HUES6 (cell line): ENCODE data around the gene AAMP.

ENCODE experiments used
- H3K27ac ChIP-seq: 2 replicates; pipeline ENCODE4 v1.7.0; 2013; ENCODE audit warnings: low read depth, mild to moderate bottlenecking, low read length, inconsistent platforms
- H3K27me3 ChIP-seq: 2 replicates; pipeline ENCODE4 v1.6.1; 2013; ENCODE audit warnings: low read length; ENCODE audit not compliant: control insufficient read depth, insufficient read depth
- H3K36me3 ChIP-seq: 2 replicates; pipeline ENCODE4 v1.6.1; 2013; ENCODE audit warnings: low read length; ENCODE audit not compliant: control insufficient read depth, insufficient read depth
- H3K4me1 ChIP-seq: 2 replicates; pipeline ENCODE4 v1.6.1; 2013; ENCODE audit warnings: low read length; ENCODE audit not compliant: control insufficient read depth, insufficient read depth
- H3K4me3 ChIP-seq: 2 replicates; pipeline ENCODE4 v1.5.1; 2013; ENCODE audit warnings: low read depth, low read length
- H3K9ac ChIP-seq: one replicate; pipeline ENCODE4 v1.6.1; 2013; ENCODE audit warnings: mild to moderate bottlenecking, low read length
- H3K9me3 ChIP-seq: 2 replicates; pipeline ENCODE4 v1.6.1; 2013; ENCODE audit warnings: low read depth, low read length; ENCODE audit not compliant: control insufficient read depth, insufficient read depth

Gene AAMP

DNA sequence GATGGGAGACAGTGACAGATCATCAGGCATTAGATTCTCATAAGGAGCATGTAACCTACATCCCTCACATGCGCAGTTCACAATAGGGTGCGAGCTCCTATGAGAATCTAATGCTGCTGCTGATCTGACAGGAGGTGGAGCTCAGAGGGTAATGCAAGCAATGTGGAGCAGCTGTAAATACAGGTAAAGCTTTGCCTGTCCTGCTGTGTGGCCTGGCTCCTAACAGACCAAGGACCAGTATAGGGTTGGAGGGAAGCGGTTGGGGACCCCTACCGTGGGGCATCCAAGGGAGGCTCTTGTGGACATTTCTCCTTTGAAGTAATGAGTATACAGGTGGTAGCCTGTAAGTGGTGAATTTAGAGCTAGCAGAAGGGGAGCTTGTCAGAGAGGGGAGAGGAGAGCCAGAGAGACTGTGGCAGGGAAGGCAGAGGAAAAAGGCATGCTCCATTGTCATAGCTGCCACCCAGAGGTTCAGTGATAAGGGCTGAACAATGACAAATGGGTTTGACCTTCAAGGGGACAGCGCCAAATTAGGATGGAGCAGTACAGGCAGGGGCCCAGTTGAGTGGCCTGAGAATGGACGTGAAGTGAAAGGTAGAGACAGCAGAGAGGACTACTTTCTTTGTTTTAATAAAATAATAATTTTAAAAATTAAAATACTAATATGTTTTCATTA, 37.6 kb upstream of the AAMP start:
- Histone ChIP-seq H3K27ac (no peak overlapping the region), H3K4me3 (no peak overlapping the region)

DNA sequence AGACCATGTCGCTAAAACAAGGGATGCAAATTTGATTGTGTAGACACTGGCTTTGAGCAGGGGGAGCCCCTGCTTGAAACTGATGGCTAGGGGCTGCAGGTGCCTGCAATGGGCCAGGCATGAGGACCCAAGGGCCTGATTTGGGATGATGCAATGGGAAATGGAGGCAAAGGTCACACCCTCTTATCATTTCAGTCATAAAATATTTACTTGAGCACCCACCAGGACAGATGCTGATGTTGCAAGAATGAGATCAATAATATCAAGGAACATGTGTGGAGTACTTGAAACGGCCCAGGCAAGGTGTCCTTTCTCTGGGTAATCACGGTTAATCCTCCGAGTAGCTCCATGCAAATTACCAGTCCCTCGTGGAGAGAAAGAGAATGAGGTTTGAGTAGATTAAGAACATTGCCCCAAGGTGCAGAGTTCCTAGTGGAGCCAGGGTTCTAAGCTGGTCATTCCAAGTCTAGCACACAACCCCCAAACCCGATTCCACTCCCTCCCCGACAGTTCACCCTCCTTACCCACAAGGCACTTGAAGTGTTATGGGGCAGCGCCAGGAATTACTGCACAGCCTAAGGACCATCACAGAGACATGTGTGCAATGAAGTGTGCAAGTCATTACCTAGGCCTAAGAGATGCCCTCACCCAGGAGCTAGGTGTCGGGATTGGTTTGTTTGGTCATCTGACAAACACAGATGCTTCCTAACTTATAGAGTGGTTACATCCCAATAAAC, 36.4 kb upstream of the AAMP start:
- Histone ChIP-seq H3K9ac (no peak overlapping the region), H3K27ac (no peak overlapping the region), H3K4me1 (peaks cover under 1% of the 10 kb centered on the region; the same call in 1 of the 2 replicates), H3K9me3 (0 out of 2 replicates have a peak, but pooled peaks cover 3% of the 10 kb centered on the region), H3K27me3 (no peaks in the 10 kb centered on the region), H3K4me3 (no peak overlapping the region), H3K36me3 (no peaks in the 10 kb centered on the region)

More for the DNA sequence above, 37.6 kb upstream of the AAMP start:
- H3K4me1 ChIP-seq, result peaks cover 7% of the 10 kb centered on the region; the same call in 1 of the 2 replicates
- H3K9me3 ChIP-seq, result 0 out of 2 replicates have a peak, but pooled peaks cover 3% of the 10 kb centered on the region
- H3K27me3 ChIP-seq, result no peaks in the 10 kb centered on the region
- no peak overlapping the region for H3K9ac ChIP-seq
- no peaks in the 10 kb centered on the region for H3K36me3 ChIP-seq

DNA sequence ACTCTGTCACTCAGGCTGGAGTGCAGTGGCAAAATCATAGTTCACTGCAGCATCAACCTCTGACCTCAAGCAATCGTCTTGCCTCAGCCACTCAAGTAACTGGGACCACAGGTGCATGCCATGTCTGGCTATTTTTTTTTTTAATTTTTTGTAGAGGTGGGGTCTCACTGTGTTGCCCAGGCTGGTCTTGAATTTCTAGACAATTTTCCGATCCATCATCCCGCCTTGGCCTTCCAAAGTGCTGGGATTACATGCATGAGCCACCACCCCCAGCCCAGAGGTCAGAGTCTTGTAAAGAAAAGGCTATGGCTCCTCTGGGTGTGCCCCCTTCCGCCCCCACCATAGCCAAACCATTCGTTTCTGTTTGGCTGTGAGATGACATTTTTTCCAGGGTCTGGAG, 35.4 kb upstream of the AAMP start:
- no peak overlapping the region for H3K9ac ChIP-seq
- no peak overlapping the region for H3K27ac ChIP-seq
- 0 out of 2 replicates have a peak, but pooled peaks cover 3% of the 10 kb centered on the region for H3K9me3 ChIP-seq
- H3K4me3 ChIP-seq, result no peak overlapping the region
- H3K36me3 ChIP-seq, result no peaks in the 10 kb centered on the region
- no peaks in the 10 kb centered on the region for H3K4me1 ChIP-seq
- no peaks in the 10 kb centered on the region for H3K27me3 ChIP-seq

DNA sequence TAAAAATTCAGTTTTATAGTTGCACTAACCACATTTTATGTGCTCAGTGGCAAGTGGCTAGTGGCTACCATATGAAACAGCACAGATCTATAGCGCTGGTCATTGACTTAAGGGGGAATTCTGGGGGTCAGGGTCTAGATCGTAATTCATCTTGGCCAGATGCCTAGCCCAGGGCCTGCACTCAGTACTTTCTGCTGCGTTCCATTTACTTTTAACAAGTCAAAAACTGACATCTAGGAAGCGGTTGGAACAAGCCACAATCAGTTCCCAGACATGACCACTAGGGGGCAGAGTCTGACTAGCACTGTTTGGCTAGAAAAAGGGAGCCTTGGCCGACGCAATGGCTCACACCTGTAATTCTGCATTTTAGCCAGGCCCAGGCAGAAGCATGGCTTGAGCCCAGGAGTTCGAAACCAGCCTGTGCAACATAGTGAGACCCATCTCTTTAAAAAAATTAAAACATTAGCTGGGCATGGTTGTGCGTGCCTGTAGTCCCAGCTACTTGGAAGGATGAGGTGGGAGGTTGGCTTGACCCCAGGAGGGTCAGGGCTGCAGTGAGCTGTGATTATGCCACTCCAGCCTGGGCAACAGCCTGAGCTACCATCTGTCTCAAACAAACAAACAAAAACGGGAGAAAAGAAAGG, 31.4 kb upstream of the AAMP start:
- H3K4me1 ChIP-seq, result peaks cover 3% of the 10 kb centered on the region; the same call in 1 of the 2 replicates
- H3K27ac ChIP-seq, result no peak overlapping the region
- H3K9ac ChIP-seq, result no peak overlapping the region
- H3K27me3 ChIP-seq, result no peaks in the 10 kb centered on the region
- no peak overlapping the region for H3K4me3 ChIP-seq
- no peaks in the 10 kb centered on the region for H3K9me3 ChIP-seq
- no peaks in the 10 kb centered on the region for H3K36me3 ChIP-seq

DNA sequence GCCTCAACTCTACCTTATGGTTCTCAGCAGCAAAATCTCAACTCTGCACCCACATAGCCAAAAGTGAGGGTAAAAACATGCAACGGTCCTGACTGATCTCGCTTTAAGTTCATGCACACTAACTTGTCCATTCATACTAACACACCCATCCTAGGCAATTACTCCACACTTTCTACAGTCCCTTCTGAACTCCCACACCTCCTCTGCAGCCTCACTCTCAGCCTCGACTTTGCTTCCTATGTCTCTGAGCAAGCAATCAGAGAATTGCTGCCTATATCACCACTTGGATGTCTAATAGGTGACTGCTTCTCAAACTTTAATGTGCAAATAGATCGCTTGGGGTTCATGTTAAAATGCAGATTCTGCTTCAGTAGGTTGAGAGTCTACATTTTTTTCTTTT, 30.2 kb upstream of the AAMP start:
- Histone ChIP-seq H3K9me3 (no peaks in the 10 kb centered on the region), H3K4me3 (no peak overlapping the region), H3K27me3 (no peaks in the 10 kb centered on the region), H3K4me1 (peaks cover 7% of the 10 kb centered on the region; the same call in 1 of the 2 replicates), H3K9ac (no peak overlapping the region), H3K27ac (no peak overlapping the region), H3K36me3 (no peaks in the 10 kb centered on the region)

DNA sequence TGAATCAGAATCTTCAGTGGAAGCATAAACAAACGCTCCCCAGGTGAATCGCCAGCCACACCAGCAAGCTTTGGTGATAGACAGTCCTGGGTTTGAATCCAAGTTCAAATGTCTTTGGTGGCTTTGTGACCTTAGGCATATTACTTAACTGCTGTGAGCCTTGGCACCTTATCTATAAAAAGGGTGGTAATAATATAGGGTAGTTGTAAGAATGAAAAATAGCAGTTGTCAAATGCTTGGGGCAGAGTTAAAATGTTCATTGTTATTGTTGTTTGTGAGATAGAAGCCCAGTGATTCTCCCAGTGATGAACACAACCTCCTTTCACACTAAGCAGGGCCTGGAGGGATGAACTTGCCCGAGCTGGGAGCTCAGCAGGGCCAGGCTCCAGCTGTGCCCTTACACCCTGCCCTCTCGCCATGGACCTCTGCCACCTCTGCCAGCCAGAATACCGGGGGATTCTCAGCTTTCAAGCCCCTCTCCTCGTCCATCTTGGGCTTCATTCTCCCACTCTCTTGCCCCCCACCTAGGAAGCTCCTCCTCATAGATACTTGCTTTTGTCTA, 28.5 kb upstream of the AAMP start:
- no peak overlapping the region for H3K27ac ChIP-seq
- H3K9ac ChIP-seq, result no peak overlapping the region
- peaks cover 15% of the 10 kb centered on the region for H3K4me1 ChIP-seq
- H3K9me3 ChIP-seq, result no peaks in the 10 kb centered on the region
- no peaks in the 10 kb centered on the region for H3K36me3 ChIP-seq
- no peak overlapping the region for H3K4me3 ChIP-seq
- no peaks in the 10 kb centered on the region for H3K27me3 ChIP-seq

DNA sequence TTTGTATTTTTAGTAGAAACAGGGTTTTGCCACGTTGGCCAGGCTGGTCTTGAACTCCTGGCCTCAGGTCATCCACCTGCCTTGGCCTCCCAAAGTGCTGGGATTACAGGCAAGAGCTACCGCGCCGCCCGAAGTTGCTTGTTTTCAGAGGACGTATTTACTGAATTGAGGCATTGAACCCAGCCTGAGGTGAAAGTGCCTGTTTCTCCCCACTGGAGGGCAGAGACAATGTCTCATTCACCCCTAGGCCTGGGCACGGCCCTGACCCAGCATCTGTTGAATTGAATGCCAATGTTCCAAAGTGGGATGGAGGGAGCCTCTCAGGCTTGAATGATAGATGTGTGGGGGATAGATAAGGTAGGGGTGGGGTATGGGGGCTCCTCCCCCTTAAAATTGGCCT, 26.9 kb upstream of the AAMP start:
- no peaks in the 10 kb centered on the region for H3K9me3 ChIP-seq
- H3K4me3 ChIP-seq, result no peak overlapping the region
- no peaks in the 10 kb centered on the region for H3K27me3 ChIP-seq
- no peak overlapping the region for H3K9ac ChIP-seq
- no peak overlapping the region for H3K27ac ChIP-seq
- H3K4me1 ChIP-seq, result peaks cover 25% of the 10 kb centered on the region
- H3K36me3 ChIP-seq, result no peaks in the 10 kb centered on the region

DNA sequence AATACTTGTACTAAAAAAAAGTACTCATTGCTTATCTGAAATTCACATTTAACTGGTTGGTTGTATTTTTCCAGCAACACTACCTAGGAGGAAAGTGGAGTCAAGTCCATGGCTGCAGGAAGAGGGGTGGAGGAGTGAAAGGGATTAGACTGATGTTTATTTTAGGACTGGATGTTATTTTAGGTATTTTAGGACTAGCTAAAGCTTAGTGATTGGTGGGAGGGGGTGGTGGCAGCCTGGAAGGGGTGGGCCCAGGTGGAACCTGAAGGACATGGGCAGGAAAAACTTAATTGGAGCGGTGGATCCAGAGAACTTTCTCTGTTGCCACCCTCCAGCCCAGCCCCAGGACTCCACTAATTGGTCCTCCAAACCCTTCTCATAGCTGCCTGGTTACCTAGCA, 26.3 kb upstream of the AAMP start:
- no peaks in the 10 kb centered on the region for H3K27me3 ChIP-seq
- H3K4me3 ChIP-seq, result no peak overlapping the region
- no peak overlapping the region for H3K27ac ChIP-seq
- no peaks in the 10 kb centered on the region for H3K9me3 ChIP-seq
- no peak overlapping the region for H3K9ac ChIP-seq
- H3K4me1 ChIP-seq, result peaks cover 32% of the 10 kb centered on the region
- H3K36me3 ChIP-seq, result no peaks in the 10 kb centered on the region

DNA sequence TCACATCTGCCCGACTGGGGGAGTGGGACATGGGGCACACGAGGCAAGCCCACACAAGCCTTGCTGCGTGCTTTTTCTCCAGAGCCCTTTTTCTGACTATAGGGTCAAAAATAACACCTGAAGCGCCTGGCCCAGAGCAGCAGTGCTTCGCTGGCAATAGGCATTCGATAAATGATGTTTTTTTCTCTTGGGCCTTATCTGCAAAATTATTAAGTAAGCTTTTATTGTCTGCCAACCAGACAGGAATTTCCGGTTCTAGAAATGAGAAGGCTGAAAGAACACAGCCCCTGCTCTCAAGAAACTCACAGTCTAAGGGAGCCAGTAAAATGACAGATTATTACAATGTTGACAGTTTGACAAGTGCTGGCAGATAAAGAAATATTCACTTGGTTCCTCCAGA, 25.1 kb upstream of the AAMP start:
- H3K27ac ChIP-seq, result no peak overlapping the region
- H3K36me3 ChIP-seq, result no peaks in the 10 kb centered on the region
- H3K4me3 ChIP-seq, result no peak overlapping the region
- peaks cover 43% of the 10 kb centered on the region for H3K4me1 ChIP-seq
- H3K27me3 ChIP-seq, result no peaks in the 10 kb centered on the region
- no peaks in the 10 kb centered on the region for H3K9me3 ChIP-seq
- no peak overlapping the region for H3K9ac ChIP-seq

DNA sequence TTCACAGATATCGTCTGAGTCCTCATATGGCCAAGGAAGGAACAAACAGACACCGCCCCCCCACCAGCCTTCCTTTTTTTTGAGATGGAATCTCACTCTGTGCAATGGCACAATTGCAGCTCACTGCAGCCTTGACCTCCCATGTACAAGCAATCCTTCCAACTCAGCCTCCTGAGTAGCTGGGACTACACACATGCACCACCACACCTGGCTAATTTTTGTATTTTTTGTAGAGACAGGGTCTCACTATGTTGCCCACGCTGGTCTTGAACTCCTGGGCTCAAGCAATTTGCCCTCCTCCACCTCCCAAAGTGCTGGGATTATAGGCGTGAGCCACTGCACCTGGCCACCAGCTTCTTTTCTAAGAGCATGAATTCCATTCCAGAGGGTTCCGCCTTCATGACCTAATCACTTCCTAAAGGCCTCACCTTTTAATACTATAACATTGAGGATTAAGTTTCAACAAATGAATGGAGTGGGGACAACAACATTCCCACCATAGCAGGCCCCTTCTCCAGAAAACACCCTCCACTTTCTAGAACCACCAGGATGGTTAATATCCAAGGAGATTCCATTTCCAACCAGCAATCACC, 24.6 kb upstream of the AAMP start:
- Histone ChIP-seq H3K27me3 (no peaks in the 10 kb centered on the region), H3K27ac (no peak overlapping the region), H3K9ac (no peak overlapping the region), H3K4me1 (peaks cover 48% of the 10 kb centered on the region), H3K9me3 (no peaks in the 10 kb centered on the region), H3K36me3 (no peaks in the 10 kb centered on the region), H3K4me3 (no peak overlapping the region)
